ENCODE results near the gene C19orf81.

Gene C19orf81

DNA sequence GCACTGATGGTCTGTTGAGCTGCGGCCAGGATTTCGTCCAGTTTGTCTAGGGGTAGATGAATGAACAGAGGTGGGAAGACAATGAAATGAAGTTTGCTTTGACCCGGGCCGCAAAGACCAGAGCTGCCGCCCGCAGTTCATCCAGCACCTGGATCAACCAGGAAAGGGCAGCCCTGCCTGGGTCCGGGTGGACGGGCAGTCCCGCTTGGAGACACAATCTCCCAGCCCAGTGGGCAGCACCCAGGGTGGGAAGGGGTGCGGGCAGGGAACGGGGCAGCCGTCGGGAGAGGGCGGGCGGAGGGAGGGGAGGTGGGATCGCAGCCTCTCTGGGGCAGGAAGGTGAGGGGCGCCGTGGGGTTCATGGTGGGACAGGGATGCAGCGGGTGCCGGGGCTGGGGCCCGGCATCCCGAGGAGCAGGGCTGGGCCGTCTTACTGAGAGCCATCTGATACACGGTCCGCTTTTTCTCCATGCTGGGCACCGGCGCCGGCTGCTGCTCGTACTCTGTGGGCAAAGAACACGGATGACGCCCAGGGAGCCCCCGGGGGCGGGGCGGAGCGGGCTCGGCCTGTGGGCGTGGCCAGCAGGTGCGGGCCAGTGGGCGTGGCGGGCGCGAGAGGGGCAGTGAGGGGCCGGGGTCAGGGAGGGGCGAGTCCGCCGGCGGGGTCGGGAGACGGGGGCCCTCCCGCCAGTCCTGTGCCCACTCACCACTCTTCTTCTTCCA, 37.2 kb downstream of the C19orf81 start:
- no peak for DNase-seq

DNA sequence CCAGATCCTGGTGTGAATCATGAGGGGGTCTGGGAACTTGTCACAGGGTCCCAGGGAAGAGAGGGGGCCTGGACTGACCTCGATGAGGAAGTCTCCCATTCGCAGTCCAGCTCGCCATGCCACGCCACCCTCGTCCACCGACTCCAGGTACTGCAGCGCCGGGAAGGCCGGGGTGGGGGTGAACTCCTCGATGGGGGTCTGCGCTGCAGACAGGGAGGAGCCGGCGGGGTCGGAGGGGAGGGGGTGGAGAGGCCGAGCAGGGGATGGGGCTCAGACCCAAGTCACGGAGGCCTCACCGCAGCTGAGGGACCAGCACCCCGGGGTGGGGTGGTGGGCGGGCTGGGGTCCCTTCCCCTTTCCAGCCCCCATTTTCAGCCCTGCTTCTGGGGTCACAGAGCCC, 39.5 kb downstream of the C19orf81 start:
- no peak for DNase-seq

GRCh38 chr19:50690439-50690838, 41.2 kb downstream of the C19orf81 start:
- DNase-seq = no peak

DNA sequence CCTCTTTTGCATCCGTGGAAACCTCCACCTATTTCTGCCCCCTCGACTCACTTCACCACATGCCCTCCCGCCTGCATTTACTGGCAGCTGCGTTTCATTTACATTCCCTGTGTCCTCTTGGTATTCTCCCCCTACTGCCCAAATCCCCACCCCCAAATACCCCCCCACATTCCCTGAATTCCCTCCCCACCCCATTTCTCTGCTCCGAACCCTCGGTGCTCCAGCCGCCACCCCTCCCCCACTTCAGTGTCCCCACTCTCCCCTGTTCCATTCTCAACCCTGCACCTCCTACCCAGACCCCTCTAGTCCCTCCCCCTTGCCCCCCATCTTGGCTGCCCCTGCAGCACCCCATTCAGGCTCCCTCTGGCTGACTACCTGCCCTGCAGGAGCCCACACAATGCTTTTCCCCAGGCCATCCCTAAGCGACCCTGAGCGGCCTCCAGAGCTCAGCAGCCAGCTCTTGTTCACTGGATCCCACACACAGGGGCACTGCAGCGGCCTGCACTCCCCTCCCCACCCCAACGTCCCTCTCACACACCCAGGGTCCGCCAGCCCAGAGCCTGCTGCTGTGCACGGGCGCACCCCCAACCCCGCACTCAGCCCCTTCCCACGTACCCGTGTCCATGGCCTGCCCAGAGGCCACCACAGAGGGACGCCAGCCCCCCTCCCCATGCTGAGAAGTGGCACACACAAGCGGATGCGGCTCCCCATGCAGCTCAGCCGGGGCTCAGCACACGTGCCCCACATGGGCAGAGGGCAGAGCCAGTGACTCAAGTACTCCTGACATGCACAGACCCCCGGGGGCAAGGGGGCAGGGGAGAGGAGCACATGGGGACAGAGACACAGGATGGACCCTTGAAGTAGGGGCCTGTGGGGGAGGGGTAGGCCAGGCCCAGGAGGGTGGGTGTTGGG, 44.1 kb downstream of the C19orf81 start:
- DNase-seq = no peak

- no peak for DNase-seq
Observed at GRCh38 chr19:50694815-50695145, 45.5 kb downstream of the C19orf81 start.

DNA sequence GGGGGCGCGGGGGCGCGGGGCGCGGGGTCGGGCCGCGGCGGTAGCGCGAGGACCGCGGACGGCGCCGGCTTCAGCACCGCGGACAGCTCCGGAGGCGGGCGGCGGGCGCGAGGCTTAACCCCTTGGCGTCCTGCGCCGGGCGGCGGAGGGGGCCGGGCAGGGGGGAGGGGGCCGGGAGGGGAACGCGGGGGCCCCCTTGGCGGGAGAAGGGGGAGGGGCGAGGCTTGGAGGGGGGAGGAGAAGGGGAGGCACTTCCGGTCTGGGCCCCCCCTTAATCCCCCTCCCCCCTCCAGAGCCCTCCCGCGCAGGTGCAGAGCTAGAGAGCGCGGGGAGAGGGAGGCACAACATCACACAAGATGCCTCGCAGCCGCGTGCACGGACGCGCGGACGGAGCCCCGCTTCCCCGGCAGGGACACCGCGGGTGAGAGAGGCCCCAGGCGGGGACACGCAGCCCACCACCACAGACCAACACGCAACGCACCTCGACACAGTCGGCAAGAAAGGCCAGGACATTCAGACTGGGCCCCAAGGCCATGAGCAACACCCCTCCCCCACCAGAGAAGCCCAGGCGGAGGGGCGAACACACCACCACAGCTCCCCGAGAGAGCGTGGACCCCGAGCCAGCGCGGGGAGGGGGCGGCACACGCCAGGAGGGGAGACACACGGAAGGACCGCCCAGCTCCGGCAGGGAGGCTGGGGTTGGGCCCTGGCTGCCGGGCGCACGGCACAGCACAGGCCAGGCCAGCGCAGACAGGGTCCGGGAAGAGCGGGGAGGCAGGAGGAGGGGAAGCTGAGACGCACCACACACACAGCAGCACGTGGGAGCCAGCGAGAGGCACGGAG, 46.2 kb downstream of the C19orf81 start:
- no peak for DNase-seq

DNA sequence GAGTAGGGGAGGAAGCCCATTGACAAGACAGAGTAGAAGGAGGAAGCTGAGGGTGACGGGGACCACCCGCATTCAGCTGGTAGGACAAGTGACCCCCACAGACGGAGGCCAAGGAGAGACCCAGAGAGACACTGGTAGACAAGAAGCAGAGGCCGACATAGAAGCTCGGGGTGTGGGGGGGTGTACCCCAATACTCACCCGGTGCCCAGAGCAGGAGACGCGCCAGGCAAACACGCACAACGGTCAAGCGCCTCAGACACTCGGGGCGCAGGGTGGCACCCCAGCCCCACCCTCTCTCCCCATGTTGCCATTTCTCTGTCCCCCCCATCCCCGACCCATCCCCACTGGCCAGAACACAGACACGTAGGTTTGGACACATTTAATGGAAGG, 46.8 kb downstream of the C19orf81 start:
- no peak for DNase-seq

GRCh38 chr19:50697414-50698124, 48.3 kb downstream of the C19orf81 start:
- DNase-seq = no peak

DNA sequence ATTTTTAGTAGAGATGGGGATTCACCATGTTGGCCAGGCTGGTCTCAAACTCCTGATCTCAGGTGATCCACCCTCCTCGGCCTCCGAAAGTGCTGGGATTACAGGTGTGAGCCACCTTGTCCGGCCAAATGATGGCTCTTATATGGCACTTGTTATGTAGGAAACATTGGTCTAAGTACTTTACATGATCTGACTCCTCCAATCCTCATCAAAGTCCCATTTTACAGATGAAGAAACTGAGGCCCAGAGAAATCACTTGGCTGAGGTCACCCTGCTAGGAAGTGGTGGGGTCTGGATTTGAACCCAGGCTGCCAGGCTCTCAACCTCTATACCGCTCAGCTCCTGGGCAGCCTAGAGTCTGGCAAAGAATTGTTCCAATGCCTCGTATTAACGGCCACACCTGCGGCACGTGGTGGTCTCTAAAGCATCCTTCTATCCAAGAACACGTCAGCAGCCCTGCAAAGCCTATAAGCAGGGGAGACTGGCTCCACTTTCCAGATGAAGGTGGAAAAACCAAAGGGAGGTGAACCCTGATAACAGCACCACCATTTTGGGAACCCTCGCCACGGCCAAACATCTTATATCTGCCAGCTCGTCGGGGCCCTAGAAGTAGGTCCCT, 52.2 kb downstream of the C19orf81 start:
- no peak for DNase-seq

DNA sequence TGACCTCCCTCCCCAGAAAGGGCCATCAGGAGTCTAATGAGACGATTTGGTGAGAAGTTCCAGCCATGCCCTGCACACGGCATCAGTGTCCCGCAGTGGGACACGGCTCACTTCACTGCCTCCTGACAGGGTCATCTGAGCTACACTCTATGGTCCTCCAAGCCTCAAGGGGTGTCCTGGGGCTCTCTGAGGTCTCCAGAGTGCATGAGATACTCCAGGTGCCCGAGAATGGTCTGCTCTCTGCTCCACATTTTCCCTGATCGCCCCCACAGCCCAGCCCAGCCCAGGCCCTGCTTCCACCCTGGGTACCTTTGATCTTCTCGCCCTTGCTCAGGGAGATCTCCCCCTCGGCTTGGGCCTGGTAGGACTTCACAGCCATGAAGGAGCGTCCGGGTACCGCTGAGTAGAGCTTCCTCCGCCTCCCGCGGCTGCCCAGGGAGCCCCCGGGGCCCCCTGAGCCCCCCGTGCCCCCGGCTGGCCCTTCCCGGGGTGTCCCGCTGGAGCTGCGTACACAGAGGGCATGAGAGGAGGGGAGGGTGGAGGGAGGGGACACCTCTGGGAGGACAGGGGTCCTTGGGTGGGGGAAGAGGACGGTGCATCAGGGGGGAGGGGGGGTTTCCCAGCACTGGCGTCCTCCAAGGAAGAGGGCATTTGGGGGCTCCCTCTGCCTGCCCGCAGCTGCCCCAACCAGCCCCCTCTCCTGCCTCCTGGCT, 53.1 kb downstream of the C19orf81 start:
- DNase-seq = no peak

DNA sequence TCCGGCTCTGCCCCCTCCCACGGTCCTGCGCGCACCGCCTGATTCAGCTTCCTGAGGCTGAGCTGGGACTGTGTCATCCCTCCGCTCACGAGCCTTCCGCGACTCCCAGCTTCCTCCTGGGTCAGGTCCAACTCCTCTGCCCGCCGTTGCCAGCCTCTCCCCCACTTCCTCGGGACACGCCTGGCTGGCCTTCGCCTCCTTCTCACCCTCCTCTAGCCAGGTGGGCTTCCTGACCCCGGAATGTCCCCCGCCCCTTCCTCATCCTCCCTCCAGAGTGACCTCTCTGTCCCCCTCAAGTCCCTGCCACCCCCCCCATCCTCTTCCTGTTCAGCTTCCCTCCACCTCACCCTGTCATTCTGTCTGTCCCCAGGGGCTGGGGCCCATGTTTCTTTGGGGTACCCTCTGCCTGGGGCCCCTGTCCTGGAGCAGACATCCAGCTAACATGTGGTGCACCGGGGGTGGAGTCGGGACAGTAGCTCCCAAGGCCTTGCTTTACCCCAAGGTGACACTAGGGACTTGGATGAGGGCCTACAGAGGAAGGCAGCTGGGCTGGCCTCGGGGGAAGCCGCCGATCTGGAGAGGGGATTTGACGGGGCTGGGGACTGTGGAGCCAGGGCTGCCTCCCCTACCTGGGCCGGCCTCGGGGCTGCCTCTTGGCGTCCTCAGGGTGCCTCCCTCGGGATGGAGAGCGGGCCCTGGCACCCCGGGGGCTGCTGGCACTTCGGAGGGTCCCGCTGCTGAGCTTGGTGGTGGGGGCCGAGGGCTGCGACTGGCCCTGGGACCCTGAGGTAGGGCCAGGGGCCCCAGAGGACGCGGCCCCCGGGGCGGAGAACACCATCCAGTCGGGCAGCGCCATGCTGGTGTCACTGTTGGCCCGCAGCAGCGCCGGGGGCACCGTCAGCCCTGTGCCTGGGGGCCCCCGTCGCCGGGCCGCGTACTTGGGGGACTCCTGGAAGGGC, 53.9 kb downstream of the C19orf81 start:
- DNase-seq = no peak

GRCh38 chr19:50703915-50704796, 54.9 kb downstream of the C19orf81 start:
- DNase-seq = no peak

- no peak for DNase-seq
Observed at GRCh38 chr19:50705422-50706019, 56.3 kb downstream of the C19orf81 start.

GRCh38 chr19:50706387-50706786, 57.1 kb downstream of the C19orf81 start:
- DNase-seq = no peak

DNA sequence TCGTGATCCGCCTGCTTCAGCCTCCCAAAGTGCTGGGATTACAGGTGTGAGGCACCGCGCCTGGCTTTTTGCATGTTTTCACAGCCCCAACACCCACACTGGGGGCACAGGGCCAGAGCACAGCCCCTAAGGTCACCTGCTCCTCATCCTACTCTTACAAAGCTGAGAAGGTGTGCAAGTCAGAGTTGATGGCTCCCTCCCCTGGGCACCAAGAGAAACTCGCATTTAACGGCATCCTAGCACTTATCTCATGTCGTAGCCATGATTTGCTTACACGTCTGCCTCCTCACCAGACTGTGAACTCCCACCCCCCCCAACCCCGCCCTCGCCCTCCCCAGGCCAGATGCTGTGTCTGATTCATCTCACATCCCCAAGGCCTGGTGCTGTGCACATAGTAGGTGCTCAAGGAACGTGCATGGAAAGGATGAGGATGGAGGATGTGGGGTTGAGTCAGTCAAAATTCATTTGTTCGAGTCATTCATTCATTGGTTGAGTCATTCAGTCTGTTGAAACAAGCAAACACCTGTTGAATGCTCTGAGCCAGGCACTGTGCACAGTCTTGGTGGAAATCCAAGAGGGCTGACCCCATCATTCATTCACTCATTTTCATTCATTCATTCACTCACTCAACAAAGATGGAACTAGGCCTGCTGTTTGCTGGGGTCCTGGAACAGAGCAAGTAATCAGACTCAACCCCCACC, 59.1 kb downstream of the C19orf81 start:
- no peak for DNase-seq
